ENCODE measurements around the gene SEMA6A. TPM values are rescaled to one million over a fixed set of nuclear protein-coding genes. Genes with fewer than 3 reads are reported as not detected.
"Not testable (repeated sequence)": the region's sequence is repeated elsewhere in the genome, so short reads cannot be mapped to it uniquely, and the experiment has no call there.

SEMA6A gene
- total RNA-seq, 1 donor from 2014 or later: 84.2 TPM

GRCh38 chr5:116525674-116526073 lies 48.9 kb downstream of the SEMA6A start:
- peaks cover 69% of the 10 kb centered on the region for H3K4me1 Mint-ChIP-seq (ENCODE audit: unreplicated experiment)
- no peak overlapping the region for H3K4me3 Mint-ChIP-seq
- no peak for DNase-seq (ENCODE audit: extremely low spot score, unreplicated experiment)
- H3K9me3 Mint-ChIP-seq: no peaks in the 10 kb centered on the region
- no peak overlapping the region for H3K27ac Mint-ChIP-seq
- peaks cover 6% of the 10 kb centered on the region for H3K36me3 Mint-ChIP-seq
- no peaks in the 10 kb centered on the region for H3K27me3 Mint-ChIP-seq
- no peak for TF ChIP-seq CTCF (conservative IDR thresholded peaks at IDR 0.05)

GRCh38 chr5:116524966-116525365 lies 49.7 kb downstream of the SEMA6A start:
- Mint-ChIP-seq H3K4me3 (no peak overlapping the region), H3K27ac (no peak overlapping the region), H3K4me1 (ENCODE audit: unreplicated experiment) (peaks cover 74% of the 10 kb centered on the region), H3K27me3 (no peaks in the 10 kb centered on the region), H3K36me3 (peaks cover 6% of the 10 kb centered on the region), H3K9me3 (no peaks in the 10 kb centered on the region)
- DNase-seq (ENCODE audit: extremely low spot score, unreplicated experiment): no peak
- no peak for TF ChIP-seq CTCF (conservative IDR thresholded peaks at IDR 0.05)

GRCh38 chr5:116524051-116524904 lies 50.3 kb downstream of the SEMA6A start:
- Mint-ChIP-seq H3K27ac (peak overlapping the region; percentile 19), H3K36me3 (peaks cover 10% of the 10 kb centered on the region), H3K27me3 (no peaks in the 10 kb centered on the region), H3K4me1 (ENCODE audit: unreplicated experiment) (peaks cover 74% of the 10 kb centered on the region), H3K9me3 (no peaks in the 10 kb centered on the region), H3K4me3 (no peak overlapping the region)
- no peak for TF ChIP-seq CTCF (conservative IDR thresholded peaks at IDR 0.05)
- no peak for DNase-seq (ENCODE audit: extremely low spot score, unreplicated experiment)

GRCh38 chr5:116523182-116523581 lies 51.4 kb downstream of the SEMA6A start:
- H3K4me3 Mint-ChIP-seq; H3K27me3 Mint-ChIP-seq; H3K9me3 Mint-ChIP-seq; DNase-seq (ENCODE audit: extremely low spot score, unreplicated experiment); H3K27ac Mint-ChIP-seq: not testable (repeated sequence)
- Mint-ChIP-seq H3K36me3 (peaks cover 14% of the 10 kb centered on the region), H3K4me1 (ENCODE audit: unreplicated experiment) (peaks cover 71% of the 10 kb centered on the region)

GRCh38 chr5:116522356-116523136 lies 52.1 kb downstream of the SEMA6A start:
- peaks cover 6% of the 10 kb centered on the region for H3K9me3 Mint-ChIP-seq
- no peak overlapping the region for H3K4me3 Mint-ChIP-seq
- no peaks in the 10 kb centered on the region for H3K27me3 Mint-ChIP-seq
- peaks cover 68% of the 10 kb centered on the region for H3K4me1 Mint-ChIP-seq (ENCODE audit: unreplicated experiment)
- TF ChIP-seq CTCF (conservative IDR thresholded peaks at IDR 0.05): no peak
- H3K36me3 Mint-ChIP-seq: peaks cover 14% of the 10 kb centered on the region
- DNase-seq (ENCODE audit: extremely low spot score, unreplicated experiment): no peak
- H3K27ac Mint-ChIP-seq: no peak overlapping the region

Data from type B pancreatic cell (in vitro differentiated cells).